ENCODE data around the gene MAST4. TPM values are rescaled to one million over a fixed set of nuclear protein-coding genes. Genes with fewer than 3 reads are reported as not detected.

The MAST4 gene
- total RNA-seq, 1 donor from 2014 or later, result 56.9 TPM

- H3K36me3 ChIP-seq, result no peaks in the 10 kb centered on the region
- H3K4me3 ChIP-seq, result no peak overlapping the region
- intact Hi-C loops (cut with DNase I), result no loop called here
Observed at GRCh38 chr5:67200809-67201562, 604.8 kb downstream of the MAST4 start.

DNA sequence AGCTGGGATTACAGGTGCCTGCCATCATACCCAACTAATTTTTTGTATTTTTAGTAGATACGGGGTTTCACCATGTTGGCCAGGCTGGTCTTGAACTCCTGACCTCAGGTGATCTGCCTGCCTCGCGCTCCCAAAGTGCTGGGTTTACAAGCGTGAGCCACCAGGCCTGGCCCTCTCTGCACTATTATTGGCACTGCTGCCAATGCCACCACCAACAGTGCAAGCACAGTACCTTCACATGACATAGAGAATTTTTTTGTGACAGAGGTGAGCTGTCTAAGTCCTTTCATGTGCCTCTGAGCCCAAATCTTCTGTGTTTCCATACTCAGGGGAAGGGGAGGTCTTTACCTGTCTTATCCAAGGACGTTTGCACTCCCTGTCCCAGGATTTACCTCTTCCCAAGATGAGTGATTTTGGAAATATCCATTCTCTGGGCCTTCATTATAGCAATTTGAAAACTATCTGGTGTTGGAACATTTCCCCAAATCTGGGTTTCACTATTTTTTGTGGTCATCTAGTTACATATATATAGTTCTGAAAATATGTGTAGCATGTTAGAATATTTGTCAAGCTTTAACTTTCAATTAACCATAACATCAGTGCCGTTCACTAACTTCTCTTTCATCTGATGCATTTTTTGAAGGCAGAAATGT, 605.8 kb downstream of the MAST4 start:
- Histone ChIP-seq H3K27me3 (ENCODE audit: low read depth) (no peaks in the 10 kb centered on the region), H3K36me3 (no peaks in the 10 kb centered on the region), H3K4me1 (peaks cover 56% of the 10 kb centered on the region), H3K9me3 (no peaks in the 10 kb centered on the region), H3K27ac (no peak overlapping the region), H3K4me3 (no peak overlapping the region)
- DNase-seq (no peak), ATAC-seq (no peak)
- TF ChIP-seq, protein P1, sequence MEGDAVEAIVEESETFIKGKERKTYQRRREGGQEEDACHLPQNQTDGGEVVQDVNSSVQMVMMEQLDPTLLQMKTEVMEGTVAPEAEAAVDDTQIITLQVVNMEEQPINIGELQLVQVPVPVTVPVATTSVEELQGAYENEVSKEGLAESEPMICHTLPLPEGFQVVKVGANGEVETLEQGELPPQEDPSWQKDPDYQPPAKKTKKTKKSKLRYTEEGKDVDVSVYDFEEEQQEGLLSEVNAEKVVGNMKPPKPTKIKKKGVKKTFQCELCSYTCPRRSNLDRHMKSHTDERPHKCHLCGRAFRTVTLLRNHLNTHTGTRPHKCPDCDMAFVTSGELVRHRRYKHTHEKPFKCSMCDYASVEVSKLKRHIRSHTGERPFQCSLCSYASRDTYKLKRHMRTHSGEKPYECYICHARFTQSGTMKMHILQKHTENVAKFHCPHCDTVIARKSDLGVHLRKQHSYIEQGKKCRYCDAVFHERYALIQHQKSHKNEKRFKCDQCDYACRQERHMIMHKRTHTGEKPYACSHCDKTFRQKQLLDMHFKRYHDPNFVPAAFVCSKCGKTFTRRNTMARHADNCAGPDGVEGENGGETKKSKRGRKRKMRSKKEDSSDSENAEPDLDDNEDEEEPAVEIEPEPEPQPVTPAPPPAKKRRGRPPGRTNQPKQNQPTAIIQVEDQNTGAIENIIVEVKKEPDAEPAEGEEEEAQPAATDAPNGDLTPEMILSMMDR (IDR thresholded peaks at IDR 0.05), result no peak
- intact Hi-C loops (cut with DNase I), result no loop called here

More at GRCh38 chr5:67200809-67201562, 604.8 kb downstream of the MAST4 start:
- ATAC-seq (no peak), DNase-seq (no peak)
- no peaks in the 10 kb centered on the region for H3K9me3 ChIP-seq
- TF ChIP-seq, protein P1 (IDR thresholded peaks at IDR 0.05), result no peak
- no peaks in the 10 kb centered on the region for H3K27me3 ChIP-seq (ENCODE audit: low read depth)
- peaks cover 46% of the 10 kb centered on the region for H3K4me1 ChIP-seq
- H3K27ac ChIP-seq, result no peak overlapping the region

- H3K27me3 ChIP-seq (ENCODE audit: low read depth), result no peaks in the 10 kb centered on the region
- H3K27ac ChIP-seq, result no peak overlapping the region
- intact Hi-C loops (cut with DNase I), result no loop called here
- TF ChIP-seq, protein P1 (IDR thresholded peaks at IDR 0.05), result no peak
- DNase-seq (no peak), ATAC-seq (peak; percentile 38 to 71)
- H3K4me1 ChIP-seq, result peaks cover 60% of the 10 kb centered on the region
- no peaks in the 10 kb centered on the region for H3K36me3 ChIP-seq
- H3K9me3 ChIP-seq, result no peaks in the 10 kb centered on the region
- H3K4me3 ChIP-seq, result no peak overlapping the region
Observed at GRCh38 chr5:67202828-67203227, 606.6 kb downstream of the MAST4 start.

DNA sequence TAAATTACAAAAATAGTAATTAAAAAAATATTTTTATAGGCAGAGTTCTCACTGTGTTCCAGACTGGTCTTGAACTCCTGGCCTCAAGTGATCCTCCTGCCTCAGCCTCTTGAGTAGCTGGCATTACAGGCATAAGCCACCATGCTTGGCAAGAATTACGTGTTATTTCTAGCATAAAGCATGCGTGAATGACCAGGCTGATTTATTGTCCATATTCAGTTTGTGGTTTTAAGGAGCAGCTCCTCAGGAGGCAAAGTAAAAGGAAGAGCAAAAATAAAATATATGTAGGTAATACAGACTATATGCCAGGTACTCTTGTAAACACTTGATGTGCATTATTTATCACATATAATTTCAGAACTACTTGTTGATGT, 607.5 kb downstream of the MAST4 start:
- Histone ChIP-seq H3K27me3 (ENCODE audit: low read depth) (no peaks in the 10 kb centered on the region), H3K27ac (no peak overlapping the region), H3K36me3 (no peaks in the 10 kb centered on the region), H3K4me3 (no peak overlapping the region), H3K4me1 (peaks cover 60% of the 10 kb centered on the region), H3K9me3 (no peaks in the 10 kb centered on the region)
- no peak for DNase-seq
- TF ChIP-seq, protein P1 (IDR thresholded peaks at IDR 0.05), result no peak
- no peak for ATAC-seq
- intact Hi-C loops (cut with DNase I), result no loop called here

GRCh38 chr5:67204821-67205220, 608.6 kb downstream of the MAST4 start:
- Histone ChIP-seq H3K27me3 (ENCODE audit: low read depth) (no peaks in the 10 kb centered on the region), H3K27ac (no peak overlapping the region), H3K4me1 (peaks cover 55% of the 10 kb centered on the region), H3K36me3 (no peaks in the 10 kb centered on the region), H3K9me3 (no peaks in the 10 kb centered on the region), H3K4me3 (no peak overlapping the region)
- no peak for DNase-seq
- no peak for ATAC-seq
- intact Hi-C loops (cut with DNase I), result no loop called here
- TF ChIP-seq, protein P1 (IDR thresholded peaks at IDR 0.05), result no peak
